Eye (tissue), 1 donor: ENCODE measurements around the gene CDX2.
A peak's percentile ranks its signal among the peaks of the same experiment; 100 is the strongest.

Experiments used
- DNase-seq: peaks from one replicate; pipeline ENCODE4 v3.0.0-alpha.2; 2015

The CDX2 gene

DNA sequence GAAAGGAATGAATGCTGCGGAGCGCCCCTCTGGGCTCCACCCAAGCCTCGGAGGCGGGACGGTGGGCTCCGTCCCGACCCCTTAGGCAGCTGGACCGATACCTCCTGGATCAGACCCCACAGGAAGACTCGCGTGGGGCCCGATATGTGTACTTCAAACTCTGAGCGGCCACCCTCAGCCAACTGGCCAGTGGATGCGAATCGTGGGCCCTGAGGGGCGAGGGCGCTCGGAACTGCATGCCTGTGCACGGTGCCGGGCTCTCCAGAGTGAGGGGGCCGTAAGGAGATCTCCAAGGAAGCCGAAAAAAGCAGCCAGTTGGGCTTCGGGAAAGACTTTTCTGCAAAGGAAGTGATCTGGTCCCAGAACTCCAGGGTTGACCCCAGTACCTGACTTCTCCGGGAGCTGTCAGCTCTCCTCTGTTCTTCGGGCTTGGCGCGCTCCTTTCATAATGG is 40.7 kb downstream of the CDX2 start:
- DNase-seq, result no peak

DNA sequence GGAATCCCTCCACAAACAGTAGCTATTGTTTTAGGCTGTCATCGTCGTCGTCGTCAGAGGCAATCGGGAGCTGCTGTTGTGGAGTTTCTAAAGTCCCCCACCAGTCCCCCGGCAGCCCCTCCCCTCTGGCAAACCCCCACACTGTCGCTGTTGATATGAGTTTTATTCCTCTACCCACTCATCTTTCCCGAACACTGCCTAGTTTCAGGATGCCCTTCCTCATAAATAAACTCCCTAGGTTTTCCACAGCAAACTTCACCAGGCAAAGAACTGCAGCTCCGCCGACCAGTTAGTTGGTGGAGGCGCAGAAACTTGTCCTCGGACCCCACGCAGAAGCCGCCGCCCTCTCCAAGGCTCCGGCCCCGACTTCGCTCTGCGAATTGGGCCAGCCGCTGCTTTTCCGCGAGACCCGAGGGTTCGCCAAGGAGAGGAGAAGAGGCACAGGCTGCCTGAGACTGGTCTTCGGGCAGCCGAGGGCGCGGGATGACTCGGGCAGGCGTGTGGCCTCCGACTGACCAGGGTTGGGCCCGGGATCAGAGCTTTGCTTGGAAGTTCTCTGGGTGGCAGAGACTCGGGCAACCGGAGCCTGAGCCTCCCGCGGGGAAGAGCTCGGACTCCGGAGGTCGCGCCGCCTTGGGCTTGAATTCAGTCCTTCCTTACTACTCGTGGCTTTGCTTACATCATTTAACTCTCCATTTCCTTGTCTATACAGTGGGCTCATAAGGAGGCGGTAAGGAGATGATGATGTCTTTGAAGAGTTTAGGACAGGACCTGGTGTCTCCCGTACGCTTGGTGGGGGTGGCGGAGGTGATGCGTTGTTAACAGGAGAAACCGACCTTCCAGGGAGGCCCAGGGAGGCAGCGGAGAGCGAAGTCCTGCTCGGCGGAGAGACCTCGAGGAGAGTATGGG is 41.4 kb downstream of the CDX2 start:
- DNase-seq, result peak; percentile 14

DNA sequence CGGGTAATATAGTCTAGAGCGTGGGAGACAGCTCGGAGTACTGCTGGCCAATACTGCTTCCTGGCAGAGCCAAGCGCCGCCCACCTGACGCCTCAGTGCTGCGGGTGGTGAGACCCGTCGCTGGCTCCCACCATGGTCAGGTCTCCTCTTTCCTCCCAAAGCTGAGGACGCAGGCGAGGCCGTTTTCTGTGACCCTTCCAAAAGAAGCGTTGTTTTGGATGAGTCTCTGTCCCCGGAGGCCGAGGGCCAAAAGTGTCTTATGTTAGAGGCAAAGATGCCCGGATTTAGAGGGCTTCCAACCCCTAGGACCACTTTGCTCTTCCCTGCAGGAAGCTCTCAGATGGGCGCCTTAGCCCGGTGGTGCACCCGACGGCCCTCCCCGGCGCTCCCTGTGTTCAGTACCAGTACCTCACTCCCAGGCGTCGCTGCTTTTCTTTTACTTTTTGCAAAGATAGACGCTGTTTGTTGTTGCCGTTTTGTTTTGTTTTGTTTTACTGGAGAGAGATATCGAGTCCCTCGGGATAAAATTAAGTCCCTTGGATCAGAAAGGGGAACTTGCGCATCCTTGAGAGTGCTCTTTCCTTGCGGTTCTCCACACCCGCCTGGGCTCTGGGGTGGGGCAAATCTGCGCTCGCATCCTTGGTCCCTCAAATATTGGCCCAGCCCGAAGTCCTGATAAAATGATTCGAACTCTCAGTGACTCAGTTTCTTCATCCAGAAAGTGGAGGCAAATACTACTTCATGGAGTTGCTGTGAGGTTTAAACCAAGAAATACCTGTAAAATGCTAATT is 42.3 kb downstream of the CDX2 start:
- DNase-seq, result peak; percentile 38

DNA sequence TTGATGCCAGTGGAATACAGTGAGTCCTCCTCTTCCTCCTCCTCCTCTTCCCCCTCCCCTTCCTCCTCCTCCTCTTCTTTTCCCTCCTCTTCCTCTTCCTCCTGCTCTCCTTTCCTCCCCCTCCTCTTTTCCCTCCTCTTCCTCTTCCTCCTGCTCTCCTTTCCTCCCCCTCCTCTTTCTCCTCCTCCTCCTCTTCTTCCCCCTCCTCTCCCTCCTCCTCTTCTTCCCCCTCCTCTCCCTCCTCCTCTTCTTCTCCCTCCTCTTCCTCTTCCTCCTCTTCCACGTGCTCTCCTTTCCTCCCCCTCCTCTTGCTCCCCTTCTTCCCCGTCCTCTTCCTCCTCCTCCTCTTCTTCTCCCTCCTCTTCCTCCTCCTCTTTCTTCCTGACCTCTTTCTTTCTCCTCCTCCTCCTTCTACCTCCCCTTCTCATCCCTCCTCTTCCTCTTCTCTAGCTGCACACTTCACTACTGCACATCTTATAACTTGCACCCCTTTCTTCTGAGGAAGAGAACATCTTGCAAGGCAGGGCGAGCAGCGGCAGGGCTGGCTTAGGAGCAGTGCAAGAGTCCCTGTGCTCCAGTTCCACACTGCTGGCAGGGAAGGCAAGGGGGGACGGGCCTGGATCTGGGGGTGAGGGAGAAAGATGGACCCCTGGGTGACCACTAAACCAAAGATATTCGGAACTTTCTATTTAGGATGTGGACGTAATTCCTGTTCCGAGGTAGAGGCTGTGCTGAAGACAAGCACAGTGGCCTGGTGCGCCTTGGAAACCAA is 43.7 kb downstream of the CDX2 start:
- peak; percentile 17 for DNase-seq

GRCh38 chr13:27924529-27925141 is 44.5 kb downstream of the CDX2 start:
- peak; percentile 38 for DNase-seq

DNA sequence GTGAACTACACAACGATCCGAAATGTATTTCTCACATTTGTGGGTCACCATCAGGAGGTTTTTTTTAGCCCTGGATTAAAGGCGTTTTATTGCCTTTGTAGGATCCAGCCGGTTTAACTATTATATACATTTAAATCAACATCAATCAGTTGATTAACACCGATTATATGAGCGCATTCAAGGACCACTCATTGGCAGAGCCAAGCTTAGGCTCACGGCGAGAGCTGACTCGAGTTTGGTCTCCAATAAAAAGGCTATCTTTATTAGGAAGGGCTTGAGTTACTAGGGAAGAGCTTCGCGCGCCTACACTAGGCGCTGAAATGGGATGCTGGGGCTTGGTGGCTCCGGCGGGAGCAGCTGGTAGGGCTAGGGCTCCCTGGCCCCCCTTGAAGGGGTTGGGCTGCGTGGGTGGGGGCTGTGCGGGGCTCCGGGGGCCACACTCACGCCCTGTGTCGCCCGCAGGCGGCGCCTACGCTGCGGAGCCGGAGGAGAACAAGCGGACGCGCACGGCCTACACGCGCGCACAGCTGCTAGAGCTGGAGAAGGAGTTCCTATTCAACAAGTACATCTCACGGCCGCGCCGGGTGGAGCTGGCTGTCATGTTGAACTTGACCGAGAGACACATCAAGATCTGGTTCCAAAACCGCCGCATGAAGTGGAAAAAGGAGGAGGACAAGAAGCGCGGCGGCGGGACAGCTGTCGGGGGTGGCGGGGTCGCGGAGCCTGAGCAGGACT is 45.2 kb downstream of the CDX2 start:
- peak; percentile 70 for DNase-seq

DNA sequence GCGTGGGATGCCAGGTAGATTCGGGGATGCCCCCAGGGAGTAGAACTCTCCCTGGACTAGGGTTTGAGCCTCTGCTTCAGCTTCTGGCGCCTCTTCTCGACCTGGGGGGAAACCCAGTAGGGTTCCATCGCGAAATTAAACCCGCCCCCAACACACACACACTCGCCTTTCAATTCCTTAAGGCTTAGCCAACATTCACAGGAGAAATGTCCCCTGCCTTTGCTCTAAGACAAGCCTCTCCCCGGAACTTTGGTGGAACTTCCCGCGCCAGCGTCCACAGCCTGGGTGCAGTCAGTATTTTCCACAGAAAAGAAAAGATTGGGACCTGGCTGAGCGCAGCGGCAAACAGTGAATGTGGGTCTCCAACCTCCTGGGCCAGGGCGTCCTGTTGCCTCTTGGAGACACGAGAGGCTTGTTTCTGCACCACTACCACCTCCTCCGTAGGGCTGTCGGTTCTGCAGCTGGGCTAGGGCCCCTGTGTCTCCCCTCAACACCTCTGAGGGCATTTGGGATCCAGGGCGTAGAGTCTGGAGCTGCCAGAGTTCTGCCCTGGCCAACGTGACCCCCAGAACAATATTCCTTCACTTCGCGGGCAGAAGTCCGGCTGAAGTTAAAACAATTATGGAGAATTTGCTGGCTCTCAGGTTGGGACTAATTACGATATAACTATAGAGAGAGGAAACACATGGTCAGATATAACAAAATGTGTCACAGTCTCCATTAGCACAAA is 46.1 kb downstream of the CDX2 start:
- DNase-seq, result peak; percentile 22

- peak; percentile 41 for DNase-seq
Measured at GRCh38 chr13:27921961-27922882, 46.9 kb downstream of the CDX2 start.

DNA sequence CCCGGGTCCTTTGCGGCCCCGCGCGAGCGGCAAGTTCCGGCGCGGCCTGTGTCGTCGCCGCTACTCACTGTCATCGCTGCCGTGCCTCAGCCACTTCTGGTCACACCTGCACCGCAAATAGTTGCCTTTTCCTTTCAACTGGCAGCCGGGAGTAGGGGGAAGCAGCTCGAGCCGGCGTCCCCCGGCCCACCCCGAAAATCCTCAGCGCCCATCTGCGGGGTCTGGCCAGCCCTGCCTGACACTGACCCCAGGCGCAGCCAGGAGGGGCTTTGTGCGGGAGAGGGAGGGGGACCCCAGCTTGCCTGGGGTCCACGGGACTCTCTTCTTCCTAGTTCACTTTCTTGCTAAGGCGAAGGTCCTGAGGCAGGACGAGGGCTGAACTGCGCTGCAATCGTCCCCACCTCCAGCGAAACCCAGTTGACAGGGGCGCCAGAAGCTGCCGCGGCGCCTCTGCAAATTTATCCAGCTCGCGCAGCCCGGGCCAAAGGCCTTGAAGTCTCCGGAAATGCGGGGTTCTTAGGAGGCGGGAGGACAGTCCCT is 47.6 kb downstream of the CDX2 start:
- DNase-seq, result peak; percentile 27

DNA sequence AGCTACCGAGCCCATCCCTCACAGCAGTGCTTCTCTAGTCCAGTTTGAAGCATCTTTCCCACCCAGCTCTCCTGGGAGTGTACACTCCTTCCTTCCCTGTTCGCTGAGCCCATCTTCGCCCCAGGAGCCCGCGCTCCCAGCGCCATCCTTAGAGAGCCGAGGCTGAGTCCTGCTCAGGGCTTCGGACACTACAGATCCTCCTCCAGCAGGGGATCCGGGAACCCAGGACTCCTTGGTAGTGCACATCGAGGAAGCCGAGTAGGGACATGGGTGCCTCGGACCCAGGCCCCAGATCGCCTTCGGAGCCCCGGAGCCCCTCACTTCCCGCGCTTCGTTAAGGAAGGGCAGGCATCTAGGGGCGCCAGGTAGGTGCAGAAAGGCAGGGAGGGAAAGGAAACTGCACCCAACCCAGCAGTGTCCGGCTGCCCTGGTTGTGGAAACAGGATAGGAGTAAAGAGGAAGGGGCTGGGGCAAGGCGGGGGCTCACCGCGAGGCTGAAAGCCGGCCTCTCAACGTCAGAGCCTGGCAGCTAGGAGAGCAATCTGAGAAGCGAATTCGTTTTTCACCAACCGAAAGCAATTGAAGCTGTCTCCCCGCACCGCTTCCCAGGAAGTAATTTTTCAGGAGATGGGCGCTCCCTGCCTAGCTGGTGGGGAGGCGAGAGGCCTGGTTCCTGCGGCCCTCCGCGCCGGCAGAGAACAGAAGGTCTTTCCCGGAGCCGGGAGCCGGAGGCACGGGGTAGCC is 48.3 kb downstream of the CDX2 start:
- peak; percentile 68 for DNase-seq

- DNase-seq, result peak; percentile 71
Measured at GRCh38 chr13:27919934-27920676, 49.0 kb downstream of the CDX2 start, which contains the start of gene PDX1. PDX1 (plus strand) TSS chr13:27920000; CDS start chr13:27920139, 139 bp downstream.

- no peak for DNase-seq
Measured at GRCh38 chr13:27919659-27919933, 49.5 kb downstream of the CDX2 start.

GRCh38 chr13:27918918-27919658 is 50.0 kb downstream of the CDX2 start:
- peak; percentile 63 for DNase-seq

DNA sequence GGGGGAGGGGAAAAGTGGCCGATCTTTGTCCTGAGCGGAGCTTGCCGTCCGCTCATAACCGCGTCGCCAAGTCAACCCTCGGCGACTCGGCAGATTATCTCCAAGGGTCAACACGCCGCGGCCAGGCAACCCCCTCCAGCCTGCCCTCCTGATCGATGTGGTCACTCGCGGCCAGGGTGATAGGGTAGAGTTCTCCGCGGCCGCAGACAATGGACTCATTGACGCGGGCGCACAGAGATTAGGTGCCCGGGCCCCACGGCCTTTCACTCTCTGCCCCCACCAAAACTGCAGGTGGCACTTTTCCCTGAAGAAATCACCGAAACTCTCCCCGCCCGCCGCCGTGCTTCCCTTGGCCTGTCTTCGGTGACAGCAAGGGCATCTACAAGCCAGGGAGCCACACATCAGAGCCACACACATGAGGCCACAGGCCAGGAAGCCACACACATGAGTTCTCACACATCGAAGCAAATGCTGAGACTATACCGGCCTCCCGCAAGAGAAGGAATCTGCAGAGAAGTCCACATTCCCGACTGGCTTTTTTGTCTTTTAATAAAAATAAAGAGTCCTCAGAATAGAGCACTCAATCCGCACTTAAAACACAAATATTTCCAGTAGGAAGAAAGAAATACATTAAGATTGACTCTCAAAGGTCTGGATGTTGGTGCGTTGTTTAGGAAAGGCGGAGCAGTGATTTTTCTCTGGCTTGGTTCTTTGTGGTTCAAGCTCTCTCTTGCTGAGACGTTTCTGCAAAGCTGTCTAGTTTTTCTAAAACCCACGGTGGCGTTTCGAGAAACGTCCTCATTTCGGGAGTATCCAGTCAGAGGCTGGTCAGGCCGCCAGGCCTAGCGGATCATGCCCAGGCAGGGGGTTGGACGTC is 50.8 kb downstream of the CDX2 start:
- peak; percentile 63 for DNase-seq

- DNase-seq, result peak; percentile 63
Measured at GRCh38 chr13:27917121-27917947, 51.8 kb downstream of the CDX2 start.
